ENCODE results near the gene CEP83. TPM values are rescaled to one million over a fixed set of nuclear protein-coding genes. Genes with fewer than 3 reads are reported as not detected.

Gene CEP83
- polyA plus RNA-seq, 1 donor = 16.8 TPM

DNA sequence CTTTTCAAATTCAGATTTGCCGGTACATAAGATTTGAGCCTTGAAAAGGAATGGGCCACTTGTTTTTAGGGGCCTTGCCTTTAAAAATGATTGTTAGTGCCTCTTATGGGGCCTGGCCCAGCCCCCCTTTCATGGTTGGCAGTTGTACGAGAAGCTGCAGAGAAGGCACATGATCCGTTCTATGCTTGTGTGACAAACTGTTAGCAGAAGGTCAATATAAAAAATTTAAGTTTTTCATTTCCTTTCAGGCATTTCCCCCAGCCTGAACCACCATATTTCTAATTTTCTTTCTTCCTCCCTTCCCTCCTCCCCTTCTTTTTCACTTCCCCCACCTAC is 192.2 kb downstream of the CEP83 start:
- peak; percentile 78 for DNase-seq

DNA sequence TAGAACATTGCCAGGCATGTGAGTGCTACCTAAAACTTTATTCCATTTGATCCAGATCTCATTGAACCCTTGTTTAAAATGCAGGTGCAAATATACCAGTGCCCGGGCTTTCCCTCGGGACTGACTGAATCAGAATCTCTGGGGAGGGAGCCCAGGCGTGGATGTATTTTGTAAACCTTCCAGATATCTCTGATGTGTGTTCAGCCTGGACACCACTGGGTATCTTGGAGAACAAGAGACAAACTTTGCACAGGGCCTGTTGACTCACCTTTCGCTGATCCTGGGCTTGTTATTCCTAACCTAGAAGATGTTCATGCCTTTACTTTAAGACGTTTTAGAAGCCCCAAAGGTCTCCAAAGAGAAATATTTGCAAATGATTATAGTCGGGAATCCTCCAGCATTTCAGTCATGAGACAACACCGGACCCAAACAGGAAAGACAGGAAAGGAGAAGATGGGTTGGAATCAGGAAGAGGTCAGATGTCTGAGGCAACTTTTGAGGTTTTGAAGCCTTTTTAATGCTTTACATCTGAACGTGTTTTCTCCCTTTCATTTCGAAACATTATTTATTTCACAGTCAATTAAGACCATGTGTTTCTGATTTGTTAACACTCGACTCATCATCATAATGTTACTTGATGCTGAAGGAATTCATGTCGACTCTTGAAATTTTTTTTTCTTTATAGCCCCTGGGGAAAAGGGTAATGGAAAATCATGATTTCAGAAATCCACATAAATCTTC is 192.7 kb downstream of the CEP83 start:
- DNase-seq = no peak

GRCh38 chr12:94265966-94266745 is 193.5 kb downstream of the CEP83 start:
- DNase-seq = no peak

DNA sequence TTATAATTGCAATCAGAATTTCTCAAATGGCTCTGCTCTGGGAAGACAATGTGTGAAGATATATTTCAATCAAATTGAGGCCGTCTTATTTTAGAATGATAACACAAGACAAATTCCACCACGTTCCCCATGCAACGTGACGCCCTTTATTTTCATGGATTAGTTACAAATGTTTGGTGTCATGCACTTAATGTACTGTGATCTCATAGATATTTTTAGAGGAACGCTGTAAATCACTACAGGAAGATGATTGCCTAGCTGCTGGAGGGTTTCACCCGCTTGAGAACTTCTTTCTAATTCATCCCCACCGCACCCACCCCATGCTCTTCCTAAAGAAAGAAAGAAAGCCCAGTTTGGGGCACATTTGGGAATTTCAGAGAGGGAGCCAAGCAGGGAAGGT is 194.1 kb downstream of the CEP83 start:
- no peak for DNase-seq

GRCh38 chr12:94264736-94265485 is 194.8 kb downstream of the CEP83 start:
- peak; percentile 59 for DNase-seq

DNA sequence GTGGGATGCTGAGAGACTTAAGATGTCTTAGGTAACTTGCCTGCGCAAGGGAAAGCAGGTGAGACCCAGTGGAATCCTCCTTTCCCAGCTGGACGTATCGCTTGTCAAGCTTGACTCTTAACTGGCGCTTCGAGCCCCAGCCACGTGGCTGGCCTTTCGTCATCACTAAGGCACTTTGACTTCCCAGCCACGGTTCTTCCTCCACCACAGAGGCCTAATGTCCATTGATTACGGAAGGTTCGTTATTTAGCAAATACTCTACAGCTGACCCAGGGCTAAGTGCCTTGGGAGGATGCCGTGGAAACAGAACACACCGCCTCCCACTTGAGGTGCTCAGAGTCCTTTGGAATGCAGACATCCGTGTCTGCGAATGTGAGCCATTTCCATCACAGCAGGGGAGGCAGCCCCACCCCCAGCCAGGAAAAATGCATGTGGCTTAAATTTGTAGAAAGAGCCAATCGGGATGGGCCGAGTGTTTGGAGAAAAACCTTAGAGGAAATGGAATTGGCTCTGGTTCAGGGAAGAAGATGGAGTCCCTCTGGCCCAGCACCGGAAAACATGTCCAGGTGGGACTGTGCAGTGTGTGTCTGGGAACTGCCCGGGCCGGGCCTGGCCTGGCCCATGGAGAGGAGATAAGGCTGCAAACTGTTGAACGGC is 195.6 kb downstream of the CEP83 start:
- peak; percentile 69 for DNase-seq

- no peak for DNase-seq
Measured at GRCh38 chr12:94263011-94263811, 196.5 kb downstream of the CEP83 start.

- DNase-seq = peak; percentile 85
Measured at GRCh38 chr12:94262228-94263010, 197.2 kb downstream of the CEP83 start.

DNA sequence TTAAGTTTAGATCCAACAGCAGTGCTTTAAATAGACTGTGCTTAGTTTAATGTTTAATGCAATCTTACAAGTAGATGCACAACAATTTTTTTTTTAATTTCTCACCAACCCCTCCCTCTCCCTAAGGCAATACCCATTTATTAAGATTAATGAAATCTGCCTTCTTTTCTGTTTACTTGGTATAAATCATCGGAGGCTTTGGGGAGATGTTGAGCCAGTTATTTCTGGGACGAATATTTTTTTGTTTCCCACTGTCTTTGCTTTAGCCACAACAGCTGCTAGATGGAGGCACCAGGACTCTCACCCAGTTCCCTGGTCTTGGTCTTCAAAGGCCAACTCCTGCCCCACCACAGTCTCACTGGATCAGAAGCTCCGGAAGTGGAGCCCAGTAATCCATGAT is 197.9 kb downstream of the CEP83 start:
- no peak for DNase-seq

GRCh38 chr12:94261119-94261518 is 198.5 kb downstream of the CEP83 start:
- DNase-seq = no peak

- no peak for DNase-seq
Measured at GRCh38 chr12:94260717-94261116, 198.9 kb downstream of the CEP83 start.

DNA sequence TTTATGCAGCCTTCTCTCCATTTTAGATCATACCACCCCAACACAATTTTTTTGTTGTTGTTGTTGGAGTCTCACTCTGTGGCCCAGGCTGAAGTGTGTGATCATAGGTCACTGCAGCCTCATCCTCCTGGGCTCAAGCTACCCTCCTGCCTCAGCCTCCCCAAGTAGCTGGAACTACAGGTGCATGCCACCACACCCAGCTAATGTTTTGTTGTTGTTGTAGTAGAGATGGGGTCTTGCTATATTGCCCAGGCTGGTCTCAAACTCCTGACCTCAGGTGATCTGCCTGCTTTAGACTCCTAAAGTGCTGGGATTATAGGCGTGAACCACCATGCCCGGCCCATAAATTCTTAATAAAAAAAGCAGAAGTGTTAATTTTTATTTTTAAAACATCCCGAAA is 199.7 kb downstream of the CEP83 start:
- DNase-seq = no peak

DNA sequence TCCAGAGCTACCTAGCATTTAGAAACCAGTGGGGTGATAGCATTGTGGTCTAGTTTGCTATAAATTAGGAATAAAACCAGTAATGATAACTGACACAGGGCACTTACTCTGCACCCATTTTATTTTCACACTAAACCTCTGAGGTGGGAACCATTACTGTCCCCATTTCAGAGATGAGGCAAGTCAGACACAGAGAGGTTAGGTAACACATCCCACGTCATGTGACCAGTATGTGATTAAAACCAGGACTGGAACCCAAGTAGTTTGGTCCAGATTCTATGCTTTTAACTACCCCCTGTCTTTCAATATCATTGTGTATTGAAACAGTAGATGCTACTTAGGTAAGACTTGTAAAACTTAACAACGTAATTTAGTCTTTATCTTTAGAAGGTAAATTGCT is 201.1 kb downstream of the CEP83 start:
- DNase-seq = no peak

Other genes with a start within 250 kb of the CEP83 start
- gene TMCC3, start 190.7 kb upstream of the CEP83 start, polyA plus RNA-seq (ENCODE audit: insufficient read length) = 23.2 TPM